Measurements from ENCODE around the gene SEPTIN8. TPM values are rescaled to one million over a fixed set of nuclear protein-coding genes. Genes with fewer than 3 reads are reported as not detected.

SEPTIN8 gene
- total RNA-seq, 1 donor from 2014 or later, result 35.9 TPM

DNA sequence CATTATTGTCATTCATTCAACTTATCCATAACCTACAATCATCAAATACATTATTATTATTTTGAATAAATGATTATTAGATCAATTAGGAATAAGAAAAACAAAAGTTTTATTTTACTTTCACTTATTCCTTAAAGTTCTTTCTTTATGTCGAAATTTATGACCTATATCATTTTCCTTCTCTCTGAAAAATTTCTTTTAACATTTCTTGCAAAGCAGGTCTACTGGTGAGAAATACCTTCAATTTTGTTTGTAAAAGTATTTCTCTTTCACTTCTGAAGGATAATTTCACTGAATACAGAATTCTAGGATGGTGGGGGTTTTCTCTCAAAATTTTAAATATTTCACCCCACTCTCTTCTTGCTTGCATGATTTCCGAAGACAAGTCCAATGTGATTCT, 32.4 kb downstream of the SEPTIN8 start:
- no peak for DNase-seq (ENCODE audit: low spot score)
- Mint-ChIP-seq H3K4me3 (ENCODE audit: low read depth) (no peak overlapping the region), H3K27me3 (ENCODE audit: low read depth) (peaks cover 35% of the 10 kb centered on the region), H3K4me1 (ENCODE audit: low read depth) (peaks cover 8% of the 10 kb centered on the region), H3K9me3 (no peaks in the 10 kb centered on the region), H3K27ac (no peak overlapping the region), H3K36me3 (ENCODE audit: low read depth) (no peaks in the 10 kb centered on the region)
- intact Hi-C loops (cut with micrococcal nuclease), result no loop called here

DNA sequence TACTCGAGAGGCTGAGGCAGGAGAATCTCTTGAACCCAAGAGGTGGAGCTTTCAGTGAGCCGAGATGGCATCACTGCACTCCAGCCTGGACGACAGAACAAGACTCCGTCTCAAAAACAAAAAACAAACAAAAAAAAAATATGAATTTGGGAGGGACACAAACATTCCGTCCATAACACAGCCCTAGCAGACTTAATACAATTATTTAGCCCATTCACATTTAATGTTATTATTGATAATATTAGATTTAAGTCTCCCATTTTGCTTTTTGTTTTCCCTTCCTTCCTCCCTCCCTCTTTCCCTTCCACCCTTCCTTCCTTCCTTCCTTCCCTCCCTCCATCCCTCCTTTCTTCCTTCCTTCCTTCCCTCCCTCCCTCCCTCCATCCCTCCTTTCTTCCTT, 34.4 kb downstream of the SEPTIN8 start:
- Mint-ChIP-seq H3K27me3 (ENCODE audit: low read depth) (peaks cover 35% of the 10 kb centered on the region), H3K27ac (no peak overlapping the region), H3K4me1 (ENCODE audit: low read depth) (peaks cover 14% of the 10 kb centered on the region), H3K36me3 (ENCODE audit: low read depth) (no peaks in the 10 kb centered on the region), H3K4me3 (ENCODE audit: low read depth) (no peak overlapping the region), H3K9me3 (no peaks in the 10 kb centered on the region)
- intact Hi-C loops (cut with micrococcal nuclease), result no loop called here
- DNase-seq (ENCODE audit: low spot score), result no peak

GRCh38 chr5:132742158-132742557, 34.9 kb downstream of the SEPTIN8 start:
- no peak for DNase-seq (ENCODE audit: low spot score)
- intact Hi-C loops (cut with micrococcal nuclease), result no loop called here
- H3K4me3 Mint-ChIP-seq (ENCODE audit: low read depth), result no peak overlapping the region
- peaks cover 16% of the 10 kb centered on the region for H3K4me1 Mint-ChIP-seq (ENCODE audit: low read depth)
- H3K36me3 Mint-ChIP-seq (ENCODE audit: low read depth), result no peaks in the 10 kb centered on the region
- no peaks in the 10 kb centered on the region for H3K9me3 Mint-ChIP-seq
- H3K27ac Mint-ChIP-seq, result no peak overlapping the region
- peaks cover 35% of the 10 kb centered on the region for H3K27me3 Mint-ChIP-seq (ENCODE audit: low read depth)

DNA sequence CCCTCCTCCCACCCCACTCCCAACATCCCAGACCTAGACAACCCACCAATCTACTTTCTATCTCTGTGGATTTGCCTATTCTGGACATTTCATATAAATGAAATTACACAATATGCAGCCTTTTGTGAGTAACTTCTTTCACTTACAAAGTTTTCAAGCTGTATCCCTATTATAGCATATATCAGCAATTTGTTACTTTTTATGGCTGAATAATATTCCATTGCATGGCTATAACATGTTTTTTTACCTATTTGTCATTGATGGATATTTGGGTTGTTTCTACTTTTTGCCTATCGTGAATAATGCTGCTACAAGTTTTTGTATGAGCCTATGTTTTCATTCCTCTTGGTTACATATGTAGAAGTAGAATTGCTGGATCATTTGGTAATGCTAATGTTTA, 37.8 kb downstream of the SEPTIN8 start:
- intact Hi-C loops (cut with micrococcal nuclease), result loop anchor here (5.0 to 10.0 kb wide), 3 partner anchors 182 to 352 kb away; partner anchors contain the start of gene RAD50
- Mint-ChIP-seq H3K27me3 (ENCODE audit: low read depth) (peaks cover 19% of the 10 kb centered on the region), H3K4me3 (ENCODE audit: low read depth) (no peak overlapping the region), H3K9me3 (no peaks in the 10 kb centered on the region), H3K4me1 (ENCODE audit: low read depth) (peaks cover 29% of the 10 kb centered on the region), H3K27ac (no peak overlapping the region), H3K36me3 (ENCODE audit: low read depth) (peaks cover under 1% of the 10 kb centered on the region)
- DNase-seq (ENCODE audit: low spot score), result no peak

DNA sequence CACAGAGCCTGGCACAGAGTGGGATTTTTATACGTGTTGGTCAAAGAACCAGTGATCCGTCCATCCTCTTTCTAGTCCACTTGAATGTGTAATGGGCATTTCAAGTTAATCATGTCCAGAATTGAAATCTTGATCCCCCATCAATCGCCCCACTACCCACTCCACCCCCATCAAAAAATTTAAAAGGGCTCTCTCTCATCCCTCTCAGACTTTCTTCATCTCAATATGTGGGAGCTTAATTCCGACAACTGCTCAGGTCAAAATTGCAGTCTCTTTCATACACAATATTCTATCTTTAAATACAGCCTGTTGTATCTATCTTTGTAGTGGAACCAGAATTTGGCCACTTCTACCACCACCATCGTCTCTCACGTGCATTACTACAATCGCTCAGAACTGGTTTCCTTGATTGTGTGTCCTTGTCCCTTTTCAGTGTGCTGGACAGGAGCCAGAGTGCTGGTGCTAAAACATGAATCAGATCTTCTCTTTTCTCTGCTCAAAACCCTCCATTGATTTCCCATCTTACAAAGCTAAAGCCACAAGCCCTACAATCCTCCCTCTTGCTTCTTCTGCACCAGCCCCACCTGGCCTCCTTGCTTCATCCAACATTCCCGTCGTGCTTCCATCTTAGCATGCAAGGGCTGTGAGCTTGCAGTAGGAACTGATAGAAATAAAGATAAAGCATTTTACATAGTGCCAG, 38.9 kb downstream of the SEPTIN8 start:
- Mint-ChIP-seq H3K36me3 (ENCODE audit: low read depth) (peaks cover 12% of the 10 kb centered on the region), H3K4me3 (ENCODE audit: low read depth) (peak overlapping the region; percentile 85), H3K27me3 (ENCODE audit: low read depth) (peaks cover 17% of the 10 kb centered on the region), H3K9me3 (no peaks in the 10 kb centered on the region), H3K27ac (peak overlapping the region; percentile 86), H3K4me1 (ENCODE audit: low read depth) (peaks cover 37% of the 10 kb centered on the region)
- intact Hi-C loops (cut with micrococcal nuclease), result loop anchor here (2.0 to 10.0 kb wide), 5 partner anchors 79 to 351 kb away; partner anchors contain the start of genes IL13 and RAD50
- no peak for DNase-seq (ENCODE audit: low spot score)

DNA sequence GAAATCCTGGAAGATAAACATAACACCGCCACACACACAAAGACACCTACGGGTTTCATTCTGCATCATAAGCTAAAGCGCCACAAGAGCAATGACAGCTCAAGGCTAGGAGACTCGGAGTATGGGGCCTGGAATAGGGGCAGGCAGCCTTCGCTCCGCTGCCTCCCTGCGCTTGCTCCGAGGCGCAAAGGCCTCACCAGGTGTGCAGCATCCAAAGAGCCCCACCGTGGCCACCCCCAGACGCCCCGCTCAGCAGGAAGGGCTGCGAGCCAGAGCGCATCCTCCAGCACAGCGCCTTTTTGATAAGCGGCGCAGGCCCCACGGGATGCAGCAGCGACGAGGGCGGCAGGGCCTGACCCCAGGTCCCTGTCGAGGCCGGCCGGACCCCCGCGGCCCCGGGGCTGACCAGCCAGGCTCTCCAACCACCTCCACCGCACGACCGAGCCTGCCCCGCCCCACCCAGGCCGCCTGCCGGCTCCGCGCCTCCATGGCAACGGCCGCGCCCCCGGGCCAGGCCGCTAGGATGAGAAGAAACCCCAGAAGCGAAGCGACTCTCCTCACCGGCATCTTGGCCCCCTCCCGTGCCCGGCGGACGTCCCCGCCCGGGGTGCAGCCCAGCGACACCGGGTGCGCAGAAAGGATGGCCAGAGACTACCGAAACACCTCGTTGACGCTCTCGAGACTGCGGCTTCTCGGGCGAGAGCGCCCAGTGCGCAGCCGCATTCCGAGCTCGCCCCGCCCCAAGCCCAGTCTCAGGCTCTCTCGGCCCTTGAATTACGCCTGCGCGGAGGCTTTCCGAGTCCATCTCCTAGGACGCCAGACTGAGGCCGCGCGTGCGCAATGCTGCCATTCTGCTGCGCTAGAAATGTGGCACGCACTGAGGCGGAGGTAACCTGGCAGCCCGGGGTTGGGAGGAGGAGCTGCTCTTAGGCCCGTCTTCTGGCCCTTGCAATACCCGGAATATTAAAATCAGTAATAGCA, 39.9 kb downstream of the SEPTIN8 start, which contains the start of gene KIF3A:
TSS of gene KIF3A (minus strand) at position 694 of the 981 bp plus-strand sequence. CDS start at position 567, 127 bp downstream.
- H3K9me3 Mint-ChIP-seq, result no peaks in the 10 kb centered on the region
- peaks cover 14% of the 10 kb centered on the region for H3K27me3 Mint-ChIP-seq (ENCODE audit: low read depth)
- H3K4me1 Mint-ChIP-seq (ENCODE audit: low read depth), result peaks cover 36% of the 10 kb centered on the region
- peaks cover 19% of the 10 kb centered on the region for H3K36me3 Mint-ChIP-seq (ENCODE audit: low read depth)
- peak within 1 kb of the TSS; percentile 85 for H3K4me3 Mint-ChIP-seq (ENCODE audit: low read depth)
- DNase-seq (ENCODE audit: low spot score), result peak; percentile 98
- peak within 1 kb of the TSS; percentile 86 for H3K27ac Mint-ChIP-seq
- intact Hi-C loops (cut with micrococcal nuclease), result loop anchor here (1.0 to 10.0 kb wide), 7 partner anchors 14 to 350 kb away; partner anchors contain the start of genes IL13 and RAD50

DNA sequence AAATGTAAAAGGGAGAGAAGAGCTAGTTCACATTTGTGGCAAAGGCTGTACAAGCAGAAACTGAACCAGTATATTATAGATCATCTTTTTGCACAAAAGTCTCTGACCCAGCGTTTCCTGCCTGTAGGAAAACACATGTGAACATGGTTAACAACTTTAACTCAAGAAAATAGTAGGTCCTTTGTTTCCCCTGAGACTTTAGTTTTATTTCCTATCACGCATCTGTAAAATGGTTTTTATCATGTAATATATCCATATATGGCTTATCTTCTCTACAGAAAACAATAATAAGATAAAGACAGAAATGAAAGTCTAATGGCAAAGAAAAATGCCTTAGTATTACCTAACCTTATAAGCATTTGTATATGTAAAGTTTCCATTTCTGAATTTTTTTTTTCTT, 42.4 kb downstream of the SEPTIN8 start:
- peaks cover 7% of the 10 kb centered on the region for H3K27me3 Mint-ChIP-seq (ENCODE audit: low read depth)
- intact Hi-C loops (cut with micrococcal nuclease), result loop anchor here (2.0 to 10.0 kb wide), 4 partner anchors 46 to 347 kb away; partner anchors contain the start of gene RAD50
- no peak overlapping the region for H3K4me3 Mint-ChIP-seq (ENCODE audit: low read depth)

DNA sequence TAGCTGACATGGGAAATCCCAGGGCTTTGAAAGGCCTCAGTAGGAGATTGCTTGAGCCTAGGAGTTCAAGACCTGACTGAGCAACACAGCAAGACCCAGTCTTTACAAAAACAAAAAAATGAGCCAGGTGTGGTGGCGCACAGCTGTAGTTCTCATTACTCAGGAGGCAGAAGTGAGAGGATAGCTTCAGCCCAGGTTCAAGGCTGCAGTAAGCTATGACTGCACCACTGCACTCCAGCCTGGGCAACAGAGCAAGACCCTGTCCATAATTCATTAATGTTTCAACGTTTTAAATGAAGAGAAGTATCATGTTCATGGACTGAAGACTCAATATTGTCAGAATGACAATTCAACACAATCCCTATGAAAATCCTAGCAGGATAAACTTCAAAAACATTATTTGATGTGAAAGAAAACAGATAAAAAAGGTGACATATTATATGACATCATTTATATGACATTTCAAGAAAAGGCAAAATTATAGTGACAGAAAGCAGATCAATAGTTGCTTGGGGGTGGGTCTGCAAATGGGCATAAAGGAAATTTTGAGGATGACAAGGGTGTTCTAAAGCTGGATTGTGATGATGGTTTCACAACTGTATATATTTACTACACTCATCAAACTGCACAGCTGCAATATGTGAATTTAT, 43.4 kb downstream of the SEPTIN8 start:
- Mint-ChIP-seq H3K4me3 (ENCODE audit: low read depth) (no peak overlapping the region), H3K9me3 (no peaks in the 10 kb centered on the region), H3K27ac (no peak overlapping the region), H3K36me3 (ENCODE audit: low read depth) (peaks cover 38% of the 10 kb centered on the region), H3K27me3 (ENCODE audit: low read depth) (no peaks in the 10 kb centered on the region), H3K4me1 (ENCODE audit: low read depth) (peaks cover 35% of the 10 kb centered on the region)
- intact Hi-C loops (cut with micrococcal nuclease), result loop anchor here (2.0 to 10.0 kb wide), 2 partner anchors 45 to 319 kb away; no protein-coding TSS in a partner anchor
- no peak for DNase-seq (ENCODE audit: low spot score)

More for the DNA sequence above, 42.4 kb downstream of the SEPTIN8 start:
- Mint-ChIP-seq H3K36me3 (ENCODE audit: low read depth) (peaks cover 33% of the 10 kb centered on the region), H3K27ac (no peak overlapping the region), H3K4me1 (ENCODE audit: low read depth) (peaks cover 35% of the 10 kb centered on the region), H3K9me3 (no peaks in the 10 kb centered on the region)
- no peak for DNase-seq (ENCODE audit: low spot score)

GRCh38 chr5:132729896-132730295, 47.1 kb downstream of the SEPTIN8 start:
- H3K4me1 Mint-ChIP-seq (ENCODE audit: low read depth), result peaks cover 14% of the 10 kb centered on the region
- no peak overlapping the region for H3K4me3 Mint-ChIP-seq (ENCODE audit: low read depth)
- H3K9me3 Mint-ChIP-seq, result no peaks in the 10 kb centered on the region
- intact Hi-C loops (cut with micrococcal nuclease), result loop anchor here (10.0 kb wide), 1 partner anchor 315 kb away; no protein-coding TSS in a partner anchor
- no peak for DNase-seq (ENCODE audit: low spot score)
- H3K36me3 Mint-ChIP-seq (ENCODE audit: low read depth), result peaks cover 59% of the 10 kb centered on the region
- H3K27ac Mint-ChIP-seq, result no peak overlapping the region
- no peaks in the 10 kb centered on the region for H3K27me3 Mint-ChIP-seq (ENCODE audit: low read depth)

- intact Hi-C loops (cut with micrococcal nuclease), result no loop called here
- no peak for DNase-seq (ENCODE audit: low spot score)
- Mint-ChIP-seq H3K27ac (no peak overlapping the region), H3K4me3 (ENCODE audit: low read depth) (no peak overlapping the region), H3K36me3 (ENCODE audit: low read depth) (peaks cover 62% of the 10 kb centered on the region), H3K27me3 (ENCODE audit: low read depth) (no peaks in the 10 kb centered on the region), H3K9me3 (no peaks in the 10 kb centered on the region), H3K4me1 (ENCODE audit: low read depth) (peaks cover 7% of the 10 kb centered on the region)
Measured at GRCh38 chr5:132725745-132726144, 51.3 kb downstream of the SEPTIN8 start.

GRCh38 chr5:132718544-132719312, 58.3 kb downstream of the SEPTIN8 start:
- Mint-ChIP-seq H3K27me3 (ENCODE audit: low read depth) (no peaks in the 10 kb centered on the region), H3K27ac (no peak overlapping the region), H3K4me3 (ENCODE audit: low read depth) (no peak overlapping the region), H3K36me3 (ENCODE audit: low read depth) (peaks cover 54% of the 10 kb centered on the region), H3K9me3 (no peaks in the 10 kb centered on the region), H3K4me1 (ENCODE audit: low read depth) (peaks cover 17% of the 10 kb centered on the region)
- intact Hi-C loops (cut with micrococcal nuclease), result no loop called here
- no peak for DNase-seq (ENCODE audit: low spot score)

All from activated T-helper 2 cell treated with anti-CD3 and anti-CD28 coated beads, Interferon-gamma antibody, Interleukin-2, Interleukin-4, amounts not matched to agents 10 μg/mL and 5 μg/mL and 100 μg/mL, durations not matched to agents 14 hours and 24 hours and 36 hours (primary cell).